Measurements from ENCODE around the gene CCDC78.

- TF ChIP-seq CTCF (IDR thresholded peaks at IDR 0.05 in 2 of 3, conservative IDR thresholded peaks at IDR 0.05 in 1 of 3; ENCODE audit: borderline replicate concordance in 1 of 3, insufficient read depth in 1 of 3, low read depth in 2 of 3, low read length in 2 of 3) (no peak), RAD21 (IDR thresholded peaks at IDR 0.05; ENCODE audit: low read depth) (no peak), POLR2A (IDR thresholded peaks at IDR 0.05; ENCODE audit: borderline replicate concordance, extremely low read depth, insufficient read depth, insufficient read length) (peak; percentile 47), CEBPB (IDR thresholded peaks at IDR 0.05; ENCODE audit: low read depth) (no peak)
- TF ChIP-seq, protein P1, sequence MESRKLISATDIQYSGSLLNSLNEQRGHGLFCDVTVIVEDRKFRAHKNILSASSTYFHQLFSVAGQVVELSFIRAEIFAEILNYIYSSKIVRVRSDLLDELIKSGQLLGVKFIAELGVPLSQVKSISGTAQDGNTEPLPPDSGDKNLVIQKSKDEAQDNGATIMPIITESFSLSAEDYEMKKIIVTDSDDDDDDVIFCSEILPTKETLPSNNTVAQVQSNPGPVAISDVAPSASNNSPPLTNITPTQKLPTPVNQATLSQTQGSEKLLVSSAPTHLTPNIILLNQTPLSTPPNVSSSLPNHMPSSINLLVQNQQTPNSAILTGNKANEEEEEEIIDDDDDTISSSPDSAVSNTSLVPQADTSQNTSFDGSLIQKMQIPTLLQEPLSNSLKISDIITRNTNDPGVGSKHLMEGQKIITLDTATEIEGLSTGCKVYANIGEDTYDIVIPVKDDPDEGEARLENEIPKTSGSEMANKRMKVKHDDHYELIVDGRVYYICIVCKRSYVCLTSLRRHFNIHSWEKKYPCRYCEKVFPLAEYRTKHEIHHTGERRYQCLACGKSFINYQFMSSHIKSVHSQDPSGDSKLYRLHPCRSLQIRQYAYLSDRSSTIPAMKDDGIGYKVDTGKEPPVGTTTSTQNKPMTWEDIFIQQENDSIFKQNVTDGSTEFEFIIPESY (IDR thresholded peaks at IDR 0.05; ENCODE audit: extremely low read depth, insufficient replicate concordance, low read length), result no peak
Measured at GRCh38 chr16:726438-727290, at the start of gene CCDC78, which contains the start of gene HAGHL.

Measured in HCT116 (cell line).